Measurements from ENCODE around the gene ANKRD16. TPM values are rescaled to one million over a fixed set of nuclear protein-coding genes. Genes with fewer than 3 reads are reported as not detected.
"Not testable (repeated sequence)": the region's sequence is repeated elsewhere in the genome, so short reads cannot be mapped to it uniquely, and the experiment has no call there.

The ANKRD16 gene
- total and polyA plus RNA-seq, 2 experiments from 2014 or later: 6.4 to 16.1 TPM

DNA sequence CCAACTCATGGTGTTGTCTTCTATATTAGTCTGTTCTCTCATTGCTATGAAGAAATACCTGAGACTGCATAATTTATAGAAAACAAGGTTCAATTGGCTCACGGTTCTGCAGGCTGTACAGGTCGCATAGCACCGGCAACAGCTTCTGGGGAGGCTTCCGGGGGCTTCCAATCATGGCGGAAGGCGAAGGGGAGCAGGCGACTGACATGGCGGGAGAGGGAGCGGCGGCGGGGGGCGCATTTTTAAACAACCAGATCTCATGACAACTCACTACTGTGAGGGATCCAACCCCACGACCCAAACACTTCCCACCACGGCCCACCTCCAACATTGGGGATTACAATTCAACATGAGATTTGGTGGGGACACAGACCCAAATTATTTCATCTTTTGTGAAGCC is 47.7 kb downstream of the ANKRD16 start (continued):
- TF ChIP-seq, protein P1, sequence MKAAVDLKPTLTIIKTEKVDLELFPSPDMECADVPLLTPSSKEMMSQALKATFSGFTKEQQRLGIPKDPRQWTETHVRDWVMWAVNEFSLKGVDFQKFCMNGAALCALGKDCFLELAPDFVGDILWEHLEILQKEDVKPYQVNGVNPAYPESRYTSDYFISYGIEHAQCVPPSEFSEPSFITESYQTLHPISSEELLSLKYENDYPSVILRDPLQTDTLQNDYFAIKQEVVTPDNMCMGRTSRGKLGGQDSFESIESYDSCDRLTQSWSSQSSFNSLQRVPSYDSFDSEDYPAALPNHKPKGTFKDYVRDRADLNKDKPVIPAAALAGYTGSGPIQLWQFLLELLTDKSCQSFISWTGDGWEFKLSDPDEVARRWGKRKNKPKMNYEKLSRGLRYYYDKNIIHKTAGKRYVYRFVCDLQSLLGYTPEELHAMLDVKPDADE (IDR thresholded peaks at IDR 0.05): no peak

DNA sequence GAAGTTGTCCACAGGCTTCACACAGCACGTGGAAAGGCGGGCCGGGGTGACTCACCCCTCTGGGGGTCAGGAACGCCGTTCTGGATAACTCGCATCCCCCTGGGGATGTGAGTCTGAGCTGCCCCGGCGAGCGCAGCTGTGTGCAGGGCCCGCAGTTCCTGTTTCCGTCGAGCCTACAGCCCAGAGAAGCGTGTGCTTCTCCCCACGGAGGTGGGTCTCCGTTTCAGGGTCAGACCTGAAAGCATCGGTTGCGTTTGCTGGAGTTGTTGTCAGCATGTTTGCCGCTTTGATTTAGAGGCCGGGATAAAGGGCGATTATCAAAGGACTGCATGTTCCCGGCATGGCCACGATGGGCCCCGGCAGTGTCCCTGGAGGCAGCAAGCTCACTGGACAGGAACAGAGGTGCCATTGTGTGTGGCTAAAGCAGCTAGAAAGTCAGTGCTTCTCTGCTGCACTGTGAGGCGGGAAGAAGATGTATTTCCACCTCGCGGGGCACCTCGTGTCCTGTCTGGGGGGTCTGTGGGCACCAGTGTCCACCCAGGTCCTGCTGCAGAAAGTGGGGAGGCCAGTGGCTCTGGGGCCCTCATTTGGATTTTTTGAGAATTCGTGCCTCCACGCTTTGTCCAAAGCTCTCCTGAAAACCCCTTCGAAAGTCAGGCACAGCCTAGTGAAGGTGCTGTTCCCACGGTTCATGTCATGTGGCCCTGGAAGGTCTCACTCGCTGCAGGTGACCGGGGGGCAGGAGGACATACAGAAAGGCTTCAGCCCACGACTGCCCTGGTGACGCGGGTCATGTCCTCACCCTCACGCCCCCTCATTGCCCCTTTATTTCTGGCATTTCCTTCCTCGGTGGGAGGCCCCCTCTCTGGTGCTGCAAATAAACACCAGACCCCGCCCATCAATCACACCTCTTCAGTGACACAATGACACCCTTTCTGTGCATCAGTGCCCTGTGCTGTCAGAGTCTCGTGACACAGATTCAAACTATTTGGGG is 49.1 kb downstream of the ANKRD16 start:
- Mint-ChIP-seq H3K36me3 (ENCODE audit: low read depth) (no peaks in the 10 kb centered on the region), H3K27ac (no peak overlapping the region), H3K9me3 (no peaks in the 10 kb centered on the region), H3K27me3 (ENCODE audit: insufficient read depth, low read depth, poor library complexity) (peaks cover 8% of the 10 kb centered on the region), H3K4me3 (no peak overlapping the region), H3K4me1 (peaks cover 5% of the 10 kb centered on the region; the same call in 2 of the 3 replicates)
- TF ChIP-seq, protein P2, sequence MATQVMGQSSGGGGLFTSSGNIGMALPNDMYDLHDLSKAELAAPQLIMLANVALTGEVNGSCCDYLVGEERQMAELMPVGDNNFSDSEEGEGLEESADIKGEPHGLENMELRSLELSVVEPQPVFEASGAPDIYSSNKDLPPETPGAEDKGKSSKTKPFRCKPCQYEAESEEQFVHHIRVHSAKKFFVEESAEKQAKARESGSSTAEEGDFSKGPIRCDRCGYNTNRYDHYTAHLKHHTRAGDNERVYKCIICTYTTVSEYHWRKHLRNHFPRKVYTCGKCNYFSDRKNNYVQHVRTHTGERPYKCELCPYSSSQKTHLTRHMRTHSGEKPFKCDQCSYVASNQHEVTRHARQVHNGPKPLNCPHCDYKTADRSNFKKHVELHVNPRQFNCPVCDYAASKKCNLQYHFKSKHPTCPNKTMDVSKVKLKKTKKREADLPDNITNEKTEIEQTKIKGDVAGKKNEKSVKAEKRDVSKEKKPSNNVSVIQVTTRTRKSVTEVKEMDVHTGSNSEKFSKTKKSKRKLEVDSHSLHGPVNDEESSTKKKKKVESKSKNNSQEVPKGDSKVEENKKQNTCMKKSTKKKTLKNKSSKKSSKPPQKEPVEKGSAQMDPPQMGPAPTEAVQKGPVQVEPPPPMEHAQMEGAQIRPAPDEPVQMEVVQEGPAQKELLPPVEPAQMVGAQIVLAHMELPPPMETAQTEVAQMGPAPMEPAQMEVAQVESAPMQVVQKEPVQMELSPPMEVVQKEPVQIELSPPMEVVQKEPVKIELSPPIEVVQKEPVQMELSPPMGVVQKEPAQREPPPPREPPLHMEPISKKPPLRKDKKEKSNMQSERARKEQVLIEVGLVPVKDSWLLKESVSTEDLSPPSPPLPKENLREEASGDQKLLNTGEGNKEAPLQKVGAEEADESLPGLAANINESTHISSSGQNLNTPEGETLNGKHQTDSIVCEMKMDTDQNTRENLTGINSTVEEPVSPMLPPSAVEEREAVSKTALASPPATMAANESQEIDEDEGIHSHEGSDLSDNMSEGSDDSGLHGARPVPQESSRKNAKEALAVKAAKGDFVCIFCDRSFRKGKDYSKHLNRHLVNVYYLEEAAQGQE (IDR thresholded peaks at IDR 0.05; ENCODE audit: unreplicated experiment): no peak
- TF ChIP-seq ZNF114 (CRISPR knock-in tag; IDR thresholded peaks at IDR 0.05): no peak
- TF ChIP-seq JUNB (IDR thresholded peaks at IDR 0.05; ENCODE audit: unreplicated experiment): no peak
- H3K4me3 ChIP-seq: no peak overlapping the region
- no peaks in the 10 kb centered on the region for H3F3A ChIP-seq (replicated peaks; ENCODE audit: low read depth)
- DNase-seq (ENCODE audit: low spot score) (no peak), ATAC-seq (peak; percentile 65)
- H3K4me2 ChIP-seq: no peak overlapping the region
- no peaks in the 10 kb centered on the region for H3K9me2 ChIP-seq (ENCODE audit: insufficient read depth)
- H2AFZ ChIP-seq: peak overlapping the region; percentile 89
- H3K36me3 ChIP-seq (ENCODE audit: insufficient read depth): no peaks in the 10 kb centered on the region
- H4K20me1 ChIP-seq (replicated peaks; ENCODE audit: insufficient read depth): no peaks in the 10 kb centered on the region
- no peaks in the 10 kb centered on the region for H3K79me2 ChIP-seq (replicated peaks; ENCODE audit: insufficient read depth)
- 0 out of 2 replicates have a peak, but pooled peaks cover 3% of the 10 kb centered on the region for H3K4me1 ChIP-seq (ENCODE audit: insufficient read depth)
- H3K27me3 ChIP-seq (ENCODE audit: insufficient read depth): no peaks in the 10 kb centered on the region
- H3K27ac ChIP-seq (ENCODE audit: low read depth): no peak overlapping the region

DNA sequence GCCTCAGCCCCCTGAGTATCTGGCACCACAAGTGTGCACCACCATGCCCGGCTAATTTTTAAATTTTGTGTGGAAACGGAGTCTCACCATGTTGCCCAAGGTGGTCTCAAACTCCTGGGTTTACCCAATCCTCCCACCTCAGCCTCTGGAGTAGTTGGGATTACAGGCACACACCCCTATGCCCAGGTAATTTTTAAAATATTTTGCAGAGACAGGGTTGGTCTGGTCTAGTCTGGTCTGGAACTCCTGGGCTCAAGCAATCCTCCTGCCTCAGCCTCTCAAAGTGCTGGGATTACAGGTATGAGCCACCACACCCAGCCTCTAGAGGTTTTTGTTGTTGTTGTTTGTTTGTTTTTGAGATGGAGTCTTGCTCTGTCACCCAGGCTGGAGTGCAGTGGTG is 53.5 kb downstream of the ANKRD16 start:
- H3K27me3 ChIP-seq (ENCODE audit: insufficient read depth); H3K4me3 ChIP-seq; DNase-seq (ENCODE audit: low spot score); H3K27ac ChIP-seq (ENCODE audit: low read depth); H3K4me1 Mint-ChIP-seq; H3K36me3 ChIP-seq (ENCODE audit: insufficient read depth); H3K79me2 ChIP-seq (replicated peaks; ENCODE audit: insufficient read depth); H3K4me3 Mint-ChIP-seq; H2AFZ ChIP-seq; H3K27me3 Mint-ChIP-seq (ENCODE audit: insufficient read depth, low read depth, poor library complexity); H3K4me2 ChIP-seq; H3F3A ChIP-seq (replicated peaks; ENCODE audit: low read depth); H3K27ac Mint-ChIP-seq; H4K20me1 ChIP-seq (replicated peaks; ENCODE audit: insufficient read depth); ATAC-seq; H3K4me1 ChIP-seq (ENCODE audit: insufficient read depth); H3K9me3 Mint-ChIP-seq; H3K36me3 Mint-ChIP-seq (ENCODE audit: low read depth); H3K9me2 ChIP-seq (ENCODE audit: insufficient read depth): not testable (repeated sequence)

All from GM23338 (cell line).